ENCODE measurements around the gene KCNAB2.

Gene KCNAB2

DNA sequence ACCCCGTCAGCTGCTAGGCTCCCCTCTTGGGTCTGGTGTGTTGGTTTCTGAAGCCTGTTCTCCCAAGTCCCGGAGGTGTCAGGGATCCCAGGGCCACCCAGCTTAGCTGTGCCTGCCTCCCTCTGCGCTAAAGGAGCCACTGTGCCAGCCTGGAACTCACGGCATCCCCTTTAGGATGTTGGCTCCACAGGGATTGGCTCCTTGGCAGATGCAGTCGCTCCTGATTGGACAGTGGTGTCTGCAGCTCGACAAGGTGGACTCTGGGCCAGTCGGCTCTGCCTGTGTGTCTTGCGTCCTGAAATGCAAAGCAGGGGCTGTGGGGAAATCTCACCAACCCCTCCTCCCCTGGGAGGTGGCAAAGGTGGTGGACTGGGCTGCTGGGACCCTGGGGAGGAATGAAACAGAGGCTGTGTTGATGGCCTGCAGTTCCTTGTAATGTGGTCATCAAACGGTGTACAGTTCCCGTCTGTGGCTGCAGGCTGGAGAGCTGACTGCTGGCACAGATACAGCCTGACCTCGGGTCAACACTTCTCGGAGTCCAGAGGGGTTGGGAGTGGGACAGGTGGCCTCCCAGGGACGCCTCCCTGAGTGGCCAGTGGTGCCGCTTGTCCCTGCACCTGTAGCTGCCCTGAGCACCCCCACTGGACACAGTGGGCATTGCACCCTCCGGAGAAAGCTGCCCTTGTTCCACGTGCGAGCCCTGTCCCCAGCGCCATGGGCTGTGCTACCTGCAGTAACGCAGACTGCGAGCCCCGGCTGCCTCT lies 11.5 kb upstream of the KCNAB2 start:
- peak; percentile 68 for DNase-seq

DNA sequence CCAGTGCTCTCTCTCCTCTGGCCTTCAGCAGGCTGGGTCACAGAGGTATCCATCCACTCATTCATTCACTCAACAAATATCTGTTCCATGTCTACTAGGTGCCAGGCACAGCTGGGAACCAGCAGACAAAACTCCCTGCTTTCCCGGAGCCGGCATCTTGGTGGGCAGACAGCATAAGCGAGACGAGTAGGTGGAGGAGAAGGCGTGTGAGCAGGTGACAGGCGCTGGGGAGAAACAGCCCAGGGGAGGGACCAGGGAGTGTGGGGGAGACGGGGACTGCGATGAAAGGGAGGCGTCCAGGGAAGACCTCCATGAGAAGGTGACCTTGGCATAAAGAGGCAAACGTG lies 11.0 kb upstream of the KCNAB2 start:
- DNase-seq, result no peak

DNA sequence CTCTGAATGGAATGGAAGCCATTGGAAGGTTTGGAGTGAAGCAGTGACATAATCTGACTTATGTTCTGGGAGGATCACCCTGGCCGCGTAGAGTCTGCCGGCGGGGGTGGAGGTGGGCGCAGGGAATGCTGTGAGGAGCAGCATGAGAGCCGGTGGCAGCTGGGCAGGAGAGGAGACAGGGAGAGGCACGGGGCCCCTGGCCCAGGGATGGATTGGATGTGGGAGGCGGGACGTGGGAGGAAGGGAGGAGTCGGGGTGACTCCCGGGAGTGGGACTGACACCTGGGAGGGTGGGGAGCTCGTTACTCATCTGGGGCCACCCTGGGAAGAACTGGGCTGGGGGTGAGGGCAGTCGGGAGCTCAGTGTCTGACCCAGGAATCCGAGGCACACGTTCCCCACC lies 10.4 kb upstream of the KCNAB2 start:
- DNase-seq, result no peak

DNA sequence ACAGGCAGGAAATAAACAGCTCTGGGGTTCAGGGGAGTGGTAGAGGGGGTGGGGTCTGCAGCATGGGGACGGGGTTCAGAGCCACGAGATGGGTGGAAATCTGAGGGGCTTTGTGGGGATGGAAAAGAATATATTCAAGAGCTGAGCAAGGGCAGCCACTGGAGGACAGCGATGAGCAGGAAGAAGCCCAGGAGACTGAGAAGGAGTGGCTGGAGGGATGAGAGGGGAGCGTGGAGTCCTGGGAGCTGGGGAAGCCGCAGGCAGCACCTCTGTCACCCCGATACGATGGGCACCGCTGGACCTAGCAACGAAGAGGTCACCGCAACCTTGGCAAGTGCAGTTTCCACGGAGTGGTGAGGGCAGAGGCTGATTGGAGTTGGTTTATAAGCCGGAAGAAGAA lies 10.0 kb upstream of the KCNAB2 start:
- no peak for DNase-seq

DNA sequence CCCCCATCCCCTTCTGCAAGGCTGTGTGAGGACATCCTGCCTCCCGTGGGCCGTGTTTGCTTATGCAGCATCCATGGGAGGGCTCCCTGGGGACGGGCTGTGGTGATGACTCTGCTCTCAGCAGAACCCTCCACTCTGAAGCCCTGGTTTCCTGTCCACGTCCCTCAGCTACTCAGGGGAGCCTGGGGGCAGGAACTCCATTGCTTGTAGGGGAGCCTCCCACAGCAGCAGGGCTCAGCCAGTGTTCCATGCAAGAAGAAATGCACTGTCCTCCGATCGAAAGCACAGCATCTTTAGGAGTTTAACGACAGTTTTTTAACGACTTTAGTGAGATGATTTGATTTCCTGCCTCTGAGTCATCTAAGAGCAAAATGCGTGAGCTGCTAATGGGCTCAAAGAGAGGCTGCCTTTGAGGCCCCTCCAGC lies 8.3 kb upstream of the KCNAB2 start:
- DNase-seq, result peak; percentile 12

DNA sequence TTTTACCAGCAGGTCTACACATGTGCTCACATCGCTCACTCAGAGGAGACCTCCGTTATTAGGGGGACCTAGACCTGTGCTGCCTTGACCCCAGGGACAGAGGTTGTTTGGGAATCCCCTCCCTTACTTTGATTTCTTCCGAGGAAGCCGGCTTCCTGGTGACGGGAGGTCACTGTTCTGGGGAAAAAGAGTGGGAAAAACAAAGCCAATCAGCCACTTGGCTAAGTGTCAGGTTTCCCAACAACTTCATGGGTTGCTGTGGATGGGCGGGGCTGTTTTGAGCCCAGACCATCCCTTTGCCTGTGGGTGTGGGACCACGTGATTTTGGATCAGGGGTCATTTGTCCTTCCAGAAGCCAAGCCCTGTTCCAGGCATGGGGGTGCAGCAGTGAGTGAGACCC lies 7.1 kb upstream of the KCNAB2 start:
- no peak for DNase-seq

DNA sequence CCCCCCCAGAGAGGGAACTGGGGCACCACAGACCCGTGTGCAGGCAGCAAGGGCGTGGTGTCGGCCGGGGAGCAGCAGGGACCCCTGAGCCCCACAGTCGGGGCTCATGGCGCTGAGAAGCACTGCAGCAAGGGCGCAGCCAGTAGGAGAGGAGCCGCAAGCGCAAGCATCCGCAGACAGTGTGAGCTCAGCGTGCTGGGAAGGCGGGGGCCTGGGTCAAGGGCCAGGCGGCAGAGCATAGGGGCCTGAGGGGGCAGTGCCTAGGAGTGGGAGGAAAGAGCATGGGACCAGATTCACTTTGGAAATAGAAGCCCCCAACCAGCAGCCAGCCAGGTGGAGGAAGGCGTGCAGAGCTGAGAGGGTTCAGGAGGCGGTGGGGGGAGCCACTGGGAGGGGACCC lies 6.7 kb upstream of the KCNAB2 start:
- DNase-seq, result no peak

DNA sequence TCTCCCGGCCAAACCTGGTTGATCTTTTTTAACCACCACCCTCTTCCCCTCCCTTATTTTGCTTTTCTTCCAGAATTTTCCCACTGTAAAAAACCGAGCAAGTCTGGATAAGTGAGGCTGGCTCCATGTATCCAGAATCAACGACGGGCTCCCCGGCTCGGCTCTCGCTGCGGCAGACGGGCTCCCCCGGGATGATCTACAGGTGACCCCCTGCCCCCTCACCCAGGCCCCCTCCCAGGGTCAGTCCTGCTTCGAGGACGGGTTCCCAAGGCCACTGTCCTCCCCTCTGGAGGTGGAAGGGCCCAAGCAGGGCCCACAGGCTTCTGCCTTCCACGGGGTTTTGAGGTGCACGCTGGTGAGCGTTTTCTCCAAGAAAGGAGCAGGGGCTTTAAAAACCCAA lies 5.2 kb upstream of the KCNAB2 start:
- DNase-seq, result no peak

DNA sequence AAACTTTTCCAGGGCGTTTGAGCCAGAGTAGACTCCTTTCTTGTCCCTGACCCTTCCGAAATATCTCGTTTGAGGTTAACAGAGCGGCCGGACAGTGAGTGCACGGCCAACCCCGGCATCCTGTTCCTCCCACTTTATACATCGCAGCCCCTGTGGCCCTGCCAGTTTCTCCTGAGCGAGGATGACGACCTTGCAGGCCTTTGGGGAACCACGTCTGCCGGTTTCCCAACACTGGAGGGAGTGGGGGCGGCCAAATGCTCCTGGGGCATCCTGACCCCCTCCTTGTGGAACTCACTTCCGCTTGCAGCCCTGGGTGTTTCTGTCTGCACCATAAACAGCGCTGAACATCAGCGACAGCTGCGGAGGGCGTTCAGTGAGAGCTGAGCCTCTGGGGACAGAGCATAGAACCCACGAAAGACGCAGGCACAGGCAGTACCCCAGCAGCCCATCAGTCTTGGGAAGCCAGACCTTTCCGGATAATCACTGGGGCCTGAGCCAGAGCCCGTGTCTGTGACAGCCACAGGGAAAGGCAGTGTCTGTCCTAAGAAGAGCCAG lies 4.8 kb upstream of the KCNAB2 start:
- DNase-seq, result no peak

DNA sequence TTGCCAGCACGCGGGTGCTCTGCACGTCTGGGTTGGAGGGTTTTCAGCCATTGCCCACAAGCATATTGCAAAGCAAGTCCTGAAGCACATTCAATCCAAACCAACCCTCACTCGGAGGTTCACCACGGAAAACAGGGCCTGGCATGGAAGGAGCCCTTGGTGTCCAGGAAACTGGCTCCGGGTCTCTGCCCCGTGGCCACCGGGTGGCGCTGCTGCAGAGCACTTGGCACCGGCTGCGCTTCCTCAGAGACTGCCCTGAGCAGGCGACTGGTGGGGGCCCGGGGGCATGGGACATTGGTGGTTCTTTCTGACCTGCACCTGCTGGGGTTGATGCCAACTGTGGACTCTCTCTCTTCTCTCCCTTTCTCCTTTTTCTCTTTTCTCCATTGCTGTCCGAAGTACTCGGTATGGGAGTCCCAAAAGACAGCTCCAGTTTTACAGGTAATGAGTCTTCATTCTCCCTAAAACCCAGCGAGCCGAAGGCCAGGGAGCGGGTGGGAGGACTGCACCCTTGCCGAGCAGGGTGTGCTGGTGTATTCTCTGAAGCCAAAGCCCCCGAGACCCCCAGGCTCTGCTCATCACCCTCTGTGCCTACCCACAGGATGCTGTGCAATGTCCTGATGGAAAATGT lies 4.1 kb upstream of the KCNAB2 start:
- DNase-seq, result peak; percentile 12

DNA sequence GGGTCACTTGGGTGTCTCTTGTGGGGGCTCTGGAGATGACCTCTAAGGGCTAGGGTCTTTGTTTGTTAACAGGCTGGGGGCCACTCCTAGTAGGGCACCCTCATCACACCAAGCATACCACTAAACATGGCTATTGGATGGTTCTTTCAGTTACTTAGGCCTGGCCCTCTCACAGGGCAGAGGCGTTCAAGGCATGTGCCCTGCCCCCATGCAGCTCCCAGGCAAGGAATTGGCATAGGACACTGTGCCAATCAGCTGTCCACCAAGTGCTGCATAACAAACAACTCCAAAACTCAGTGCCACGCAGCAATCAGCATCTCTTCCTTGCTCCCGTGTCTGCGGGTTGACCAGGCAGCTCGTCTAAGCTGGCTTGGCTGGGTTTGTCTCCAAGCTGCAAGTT lies 2.1 kb upstream of the KCNAB2 start:
- no peak for DNase-seq

DNA sequence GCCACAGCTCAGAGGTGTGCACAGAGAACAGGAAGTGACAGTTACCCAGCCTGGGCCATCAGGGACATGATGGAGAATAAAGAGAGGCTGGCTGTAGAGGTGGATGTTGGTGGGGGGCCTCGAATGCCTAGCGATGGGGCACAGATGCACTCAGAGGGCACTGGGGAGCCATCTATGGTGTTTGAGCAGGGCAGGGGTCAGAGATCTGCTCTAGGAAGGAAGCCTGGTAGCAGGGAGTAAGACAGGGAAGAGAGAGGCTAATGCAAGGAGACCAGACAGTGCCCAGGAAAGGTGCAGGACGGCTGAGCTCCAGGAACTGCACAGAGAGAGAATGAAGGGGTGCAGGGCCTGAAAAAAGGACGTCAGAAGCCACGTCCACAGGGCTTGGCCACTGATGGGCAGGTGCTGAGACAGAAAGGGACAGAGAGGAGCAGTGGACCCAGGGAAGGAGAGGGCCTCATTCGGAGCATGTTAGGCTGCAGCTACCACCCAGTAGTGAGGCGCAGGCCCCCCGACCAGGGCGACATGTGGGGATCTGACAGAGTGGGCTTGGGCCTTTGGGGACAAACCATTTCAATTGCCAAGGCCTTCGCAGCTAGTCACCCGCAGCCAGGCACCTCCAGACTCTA lies 1.1 kb upstream of the KCNAB2 start:
- no peak for DNase-seq

DNA sequence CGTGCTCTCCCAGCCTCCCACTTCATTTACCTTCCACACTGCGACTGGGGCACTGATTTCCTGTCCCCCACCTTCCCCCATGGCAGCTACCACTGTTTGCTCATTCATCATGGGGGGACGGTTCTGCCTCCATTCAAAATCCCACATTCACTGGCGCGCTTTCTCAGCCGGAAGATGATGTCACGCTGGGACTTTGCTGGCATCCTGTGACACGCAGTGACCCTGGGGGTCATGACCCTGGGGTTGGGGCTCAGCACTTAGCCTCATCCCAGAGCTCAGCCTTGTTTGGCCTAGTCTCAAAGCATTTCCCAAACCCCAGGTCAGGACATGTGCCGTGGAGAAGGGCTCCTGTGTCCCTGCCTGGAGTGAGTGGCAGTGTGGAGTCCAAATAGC lies 582 bp upstream of the KCNAB2 start:
- no peak for DNase-seq

DNA sequence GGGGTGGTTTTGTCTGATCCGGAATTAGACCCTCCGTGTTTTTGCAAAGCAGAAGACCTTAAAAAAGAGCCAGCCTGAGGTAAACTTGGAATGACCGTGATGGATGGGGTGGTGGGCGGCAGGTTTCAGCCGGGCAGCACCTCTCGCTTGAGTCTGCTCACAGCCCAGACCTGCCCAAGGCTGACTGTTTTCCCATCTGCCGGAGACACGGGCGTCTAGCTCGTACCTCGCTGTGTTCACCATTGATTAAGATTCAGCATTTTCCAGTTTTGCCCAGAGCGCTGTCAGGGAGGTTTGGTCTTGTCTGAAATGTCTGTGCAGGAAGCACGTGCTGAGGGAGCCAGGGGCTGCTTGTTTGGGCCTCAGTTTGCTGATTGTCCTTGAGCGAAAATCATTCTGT lies 591 bp downstream of the KCNAB2 start:
- no peak for DNase-seq

DNA sequence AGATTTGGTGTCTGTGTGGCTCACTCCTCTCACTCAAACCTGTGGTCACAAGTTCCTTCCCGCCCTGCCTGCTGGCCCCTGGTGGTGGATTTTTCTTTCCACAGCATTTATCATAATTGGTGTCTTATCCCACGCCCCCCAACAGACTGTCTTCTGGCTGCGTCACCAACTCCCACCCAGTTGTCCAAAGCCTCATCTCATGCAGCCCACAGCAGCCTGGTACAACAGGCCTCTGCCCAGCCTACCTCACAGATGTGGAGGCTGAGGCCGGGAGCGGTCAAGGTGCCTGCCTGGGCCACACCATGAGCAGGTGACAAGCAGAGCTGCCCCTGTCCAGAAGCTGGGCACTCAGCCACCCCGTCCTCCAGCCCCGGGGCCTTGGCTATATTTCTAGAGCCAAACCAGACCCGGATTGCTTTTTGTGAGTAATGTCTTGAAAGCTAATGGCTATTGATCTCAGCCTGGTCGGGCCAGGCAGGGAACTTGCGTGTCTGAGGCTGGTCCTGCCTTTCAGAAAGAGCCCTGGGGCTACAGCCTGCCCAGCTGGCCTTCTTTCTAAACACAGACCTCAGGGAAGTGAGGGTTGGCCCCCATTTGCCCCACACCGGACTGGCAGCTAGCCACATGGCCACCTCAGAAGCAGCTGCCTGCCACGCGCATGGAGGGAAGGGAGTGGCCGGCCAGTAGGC lies 2.6 kb downstream of the KCNAB2 start:
- peak; percentile 57 for DNase-seq

DNA sequence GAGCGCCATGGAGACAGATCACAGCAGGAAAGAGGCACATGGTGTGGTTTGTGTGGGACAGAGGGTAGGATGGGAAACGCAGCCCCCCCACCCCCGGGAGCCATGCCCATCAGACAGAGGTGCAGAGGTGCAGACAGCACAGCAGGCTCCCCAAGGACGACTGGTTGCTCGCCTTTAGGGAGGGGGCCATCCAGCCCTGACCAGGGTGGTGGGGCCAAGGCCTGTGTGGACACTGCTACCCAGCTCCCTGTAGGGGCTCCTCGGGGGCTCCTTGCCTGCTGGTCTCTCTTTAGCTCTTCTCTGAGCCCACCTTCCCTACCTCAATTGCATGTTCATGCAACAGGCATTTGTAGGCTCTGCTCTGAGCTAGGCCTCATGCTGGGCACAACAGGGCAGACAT lies 3.7 kb downstream of the KCNAB2 start:
- no peak for DNase-seq

DNA sequence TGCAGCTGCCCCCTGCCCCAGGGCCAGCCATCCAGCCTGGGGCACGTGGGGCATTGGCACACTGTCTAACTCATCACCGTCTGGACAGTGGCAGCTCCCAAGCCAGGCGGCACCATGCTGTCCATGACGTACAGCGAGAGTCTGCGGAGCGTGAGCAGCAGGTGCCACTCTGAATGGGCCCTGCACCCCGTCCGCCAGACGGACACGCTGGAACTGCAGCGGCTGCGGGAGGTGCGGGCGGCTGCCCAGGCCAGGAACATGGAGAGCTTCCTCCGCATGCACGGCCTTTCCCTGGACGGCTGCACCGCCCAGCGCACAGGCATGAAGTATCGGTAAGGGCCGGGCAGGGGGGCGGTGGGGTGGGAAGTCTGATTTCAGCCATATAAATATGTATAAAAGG lies 5.7 kb downstream of the KCNAB2 start:
- DNase-seq, result no peak

DNA sequence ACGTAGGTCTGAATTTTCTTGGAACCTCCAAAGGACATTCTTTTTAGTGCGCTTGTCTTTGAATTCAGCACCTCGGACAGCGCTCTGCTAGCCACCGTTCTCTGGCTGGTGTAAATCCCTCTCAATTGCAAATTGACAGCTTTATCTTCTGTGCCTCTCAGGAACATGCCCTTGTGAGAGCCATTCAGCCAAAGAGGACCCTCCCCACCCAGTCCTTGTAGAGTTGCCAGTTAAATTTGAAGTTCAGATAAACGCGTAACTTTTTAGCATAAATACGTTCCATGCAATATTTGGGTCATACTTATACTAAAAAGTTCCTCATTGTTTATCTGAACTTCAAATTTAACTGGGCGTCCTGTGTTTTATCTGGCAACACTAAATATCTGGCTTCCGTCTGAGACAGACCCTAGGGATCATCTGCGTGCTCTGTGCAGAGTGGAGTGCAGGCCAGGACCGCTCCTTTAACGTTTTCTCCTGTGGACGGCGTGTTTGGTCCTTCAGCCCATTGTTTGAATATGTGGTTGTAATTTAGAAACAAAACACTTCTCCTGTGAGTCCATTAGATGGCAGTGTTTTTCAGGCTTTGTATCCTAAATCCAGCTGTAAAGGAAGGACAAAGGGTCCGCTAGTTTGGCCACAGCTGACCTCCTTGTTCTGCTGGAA lies 7.0 kb downstream of the KCNAB2 start:
- DNase-seq, result peak; percentile 68

DNA sequence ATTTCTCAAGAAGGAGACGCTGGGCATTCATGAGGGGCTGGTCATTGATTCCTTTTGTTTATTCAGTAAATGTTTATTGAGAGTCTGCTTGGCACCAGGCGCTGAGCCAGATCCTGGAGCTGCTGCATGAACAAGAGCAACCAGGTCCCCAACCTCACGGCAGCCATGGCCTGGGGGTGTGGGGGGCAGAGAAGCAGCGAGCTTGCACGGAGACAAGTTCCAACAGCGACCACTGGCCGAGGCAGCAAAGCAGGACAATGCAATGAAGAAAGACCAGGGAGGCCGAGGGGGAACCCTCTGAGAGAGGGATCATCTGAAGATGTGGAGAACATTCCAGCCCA lies 7.5 kb downstream of the KCNAB2 start:
- no peak for DNase-seq

DNA sequence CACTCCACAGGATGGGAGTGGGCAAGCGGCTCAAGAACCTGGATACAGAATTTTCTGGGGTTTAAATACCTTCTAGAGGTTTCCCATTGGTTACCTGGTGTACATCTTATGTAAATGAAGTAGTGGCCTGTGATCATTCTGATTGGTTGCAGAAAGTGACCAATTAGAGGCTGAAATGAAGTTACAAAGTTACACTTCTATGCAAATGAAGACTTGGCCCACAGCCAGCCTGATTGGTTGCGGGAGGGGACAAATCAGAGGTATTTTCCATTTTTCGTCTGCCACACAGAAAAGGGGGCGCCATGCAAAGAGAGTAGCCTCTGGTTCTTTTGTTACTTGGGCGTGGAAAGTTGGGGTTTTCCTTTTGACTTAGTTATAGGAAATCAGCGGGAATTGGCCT lies 8.9 kb downstream of the KCNAB2 start:
- no peak for DNase-seq

DNA sequence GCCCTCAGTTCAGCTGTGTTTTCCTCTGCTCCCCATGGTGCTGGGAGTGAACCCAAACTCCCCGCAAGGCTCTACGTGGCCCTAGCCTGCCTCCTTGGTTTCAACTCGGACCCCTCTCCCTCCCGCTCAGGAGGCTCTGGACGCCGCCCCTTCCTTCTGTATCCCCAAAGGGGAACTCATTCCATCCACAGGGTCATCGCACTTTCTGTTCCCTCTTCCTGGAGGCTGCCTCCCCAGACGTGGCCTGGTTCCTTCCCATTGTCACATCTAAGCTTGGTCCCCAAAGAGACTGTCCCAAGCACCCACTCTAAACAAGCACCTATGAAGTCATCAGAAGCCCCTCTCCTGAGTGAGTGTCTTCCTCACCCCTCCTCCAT lies 10.9 kb downstream of the KCNAB2 start:
- DNase-seq, result no peak

DNA sequence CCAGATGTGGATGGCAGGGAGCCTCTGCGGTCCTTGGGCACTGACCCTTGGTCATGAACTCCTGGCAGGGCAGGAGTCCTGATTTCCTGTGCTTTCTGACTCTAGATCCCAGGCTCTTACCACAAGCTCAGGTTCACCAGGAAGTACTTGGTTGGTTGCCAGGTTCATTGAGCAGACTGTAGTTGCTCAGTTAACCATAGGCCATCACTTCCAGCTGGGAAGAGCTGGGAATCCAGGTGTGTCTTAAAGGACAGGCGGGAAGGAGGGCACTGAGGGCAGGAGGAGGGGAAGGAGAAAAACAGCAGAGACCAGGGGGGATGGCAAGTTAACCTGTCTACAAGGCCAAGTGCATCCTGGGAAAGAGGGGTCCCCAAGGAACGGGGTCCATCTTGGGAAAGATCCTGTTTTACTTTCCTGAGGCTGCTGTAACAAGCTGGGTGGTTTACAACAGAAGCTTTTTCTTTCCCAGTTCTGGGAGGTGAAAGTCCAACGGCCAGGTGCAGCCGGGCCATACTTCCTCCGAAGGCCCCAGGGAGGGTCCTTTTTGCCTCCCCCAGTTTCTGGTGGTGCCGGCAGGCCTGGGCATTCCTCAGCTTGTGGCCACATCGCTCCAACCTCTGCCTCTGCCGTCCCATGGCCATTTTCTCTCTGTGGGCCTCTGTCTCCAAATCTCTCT lies 11.6 kb downstream of the KCNAB2 start:
- no peak for DNase-seq

DNA sequence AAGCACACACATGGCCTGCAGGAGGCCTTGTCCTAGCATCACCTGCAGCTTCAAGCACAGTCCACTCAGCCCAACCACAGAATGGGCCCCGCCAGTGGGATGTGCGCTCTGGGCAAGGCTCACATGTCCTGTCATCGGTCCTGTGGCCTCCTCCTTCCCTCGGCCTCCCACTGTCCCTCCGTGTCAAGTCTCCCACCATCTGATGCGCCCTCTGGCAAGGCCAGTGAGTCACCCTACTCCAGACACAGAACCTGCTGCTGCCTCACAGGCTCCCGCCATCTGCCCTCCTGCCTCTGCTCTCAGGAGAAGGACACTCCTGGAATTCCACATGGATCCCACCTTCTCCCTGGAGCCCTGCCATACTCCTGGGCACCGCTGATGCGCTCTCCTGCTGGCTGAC lies 14.2 kb downstream of the KCNAB2 start:
- no peak for DNase-seq

Measured in COR-L47 (cell line).